Natural killer cell (primary cell): ENCODE measurements around the gene SYCP3. TPM values are rescaled to one million over a fixed set of nuclear protein-coding genes. Genes with fewer than 3 reads are reported as not detected.

Source experiments
- ATAC-seq, 3 donors: fragments of 150-1000 bp in 2 of 3; fragments of 200-7000 bp in 1 of 3; cut with Tn5 transposase; 1 replicate in 1 of 3; 2 replicates in 2 of 3; pipeline ENCODE4 v1.10.0; 2021; ENCODE audit warnings: mild to moderate bottlenecking in 2 of 3, moderate library complexity in 2 of 3
- DNase-seq, 2 donors: peaks; one replicate each; pipeline versions ENCODE4 v3.0.0 to v3.0.0-alpha.2; 2013 to 2021; ENCODE audit warnings: mixed read lengths in 1 of 2
- H3K27ac ChIP-seq: one replicate; pipeline ENCODE4 v1.5.1; 2013; ENCODE audit warnings: mild to moderate bottlenecking, low read length
- H3K27me3 ChIP-seq: one replicate; pipeline ENCODE4 v1.6.1; 2013; ENCODE audit warnings: low read length; ENCODE audit not compliant: control insufficient read depth, insufficient read depth
- H3K36me3 ChIP-seq: one replicate; pipeline ENCODE4 v1.6.1; 2013; ENCODE audit warnings: low read length; ENCODE audit not compliant: control insufficient read depth, insufficient read depth
- H3K4me1 ChIP-seq: one replicate; pipeline ENCODE4 v1.6.1; 2013; ENCODE audit warnings: low read length; ENCODE audit not compliant: control insufficient read depth, insufficient read depth
- H3K4me3 ChIP-seq: one replicate; pipeline ENCODE4 v1.5.1; 2013; ENCODE audit warnings: low read length
- H3K9me3 ChIP-seq: one replicate; pipeline ENCODE4 v1.6.1; 2013; ENCODE audit warnings: low read length; ENCODE audit not compliant: control insufficient read depth, insufficient read depth
- H3K27ac Mint-ChIP-seq, 2 donors: one replicate each; pipeline ENCODE4 v1.8.0; 2022; ENCODE audit warnings: mild to moderate bottlenecking in 2 of 2, mixed read lengths in 2 of 2, moderate library complexity in 1 of 2
- H3K27me3 Mint-ChIP-seq, 2 donors: one replicate each; pipeline ENCODE4 v1.8.0; 2022; ENCODE audit warnings: low read depth in 2 of 2, mixed read lengths in 2 of 2
- H3K36me3 Mint-ChIP-seq: one replicate; pipeline ENCODE4 v1.8.0; 2022; ENCODE audit warnings: mixed read lengths
- H3K4me1 Mint-ChIP-seq, 2 donors: one replicate each; pipeline ENCODE4 v1.8.0; 2022; ENCODE audit warnings: mixed read lengths in 2 of 2
- H3K4me3 Mint-ChIP-seq: one replicate; pipeline ENCODE4 v1.8.0; 2022; ENCODE audit warnings: mild to moderate bottlenecking, moderate library complexity, mixed read lengths
- H3K9me3 Mint-ChIP-seq, 2 donors: one replicate each; pipeline ENCODE4 v1.8.0; 2022; ENCODE audit warnings: mixed read lengths in 2 of 2
- CTCF ChIP-seq: fragments of 200-600 bp; IDR thresholded peaks from one replicate; pipeline ENCODE4 v1.8.0; 2022; ENCODE audit warnings: antibody characterized with exemption
- WGBS: methylation state at CpG from one replicate; pipeline ENCODE4 v1.1.7; 2013; ENCODE audit warnings: missing lambda C conversion rate; ENCODE audit not compliant: insufficient coverage; 5-methylcytosine and 5-hydroxymethylcytosine counted together
- intact Hi-C: fragments of 100-400 bp; cut with micrococcal nuclease; formaldehyde crosslinking; loops from one replicate; pipeline ENCODE4 v1.14.2; 2022
- total RNA-seq, 4 donors: library from RNA; stranded (reverse); fragments of 120-200 nt in 1 of 4; gene quantifications; one replicate each; pipeline versions ENCODE4 v1.2.3 to v1.2.4, GENCODE V29; 2013 to 2022

SYCP3 gene
- total RNA-seq, 3 donors from 2014 or later (not counting 1 experiment from before 2014, with no cell fraction given): 1.4 to 3.2 (median 2.4) TPM

GRCh38 chr12:101707131-101707782 lies 32.0 kb downstream of the SYCP3 start:
- peaks cover 0 to 5% of the 10 kb centered on the region in 2 donors for H3K4me1 Mint-ChIP-seq
- no peak overlapping the region for H3K27ac Mint-ChIP-seq

GRCh38 chr12:101706403-101706802 lies 32.9 kb downstream of the SYCP3 start:
- ATAC-seq (no peak), DNase-seq (no peak)
- Histone ChIP-seq H3K9me3 (no peaks in the 10 kb centered on the region), H3K27ac (no peak overlapping the region), H3K36me3 (no peaks in the 10 kb centered on the region), H3K4me1 (no peaks in the 10 kb centered on the region), H3K27me3 (no peaks in the 10 kb centered on the region), H3K4me3 (no peak overlapping the region)
- H3K36me3 Mint-ChIP-seq: no peaks in the 10 kb centered on the region
- WGBS: no CpG with 5 or more reads among the region's 1 CpG
- intact Hi-C loops: no loop called here
- H3K27ac Mint-ChIP-seq: no peak overlapping the region
- H3K4me3 Mint-ChIP-seq: no peak overlapping the region
- H3K9me3 Mint-ChIP-seq: no peaks in the 10 kb centered on the region
- H3K27me3 Mint-ChIP-seq: no peaks in the 10 kb centered on the region
- peaks cover 0 to 5% of the 10 kb centered on the region in 2 donors for H3K4me1 Mint-ChIP-seq
- no peak for TF ChIP-seq CTCF

More at GRCh38 chr12:101707131-101707782, 32.0 kb downstream of the SYCP3 start:
- no peaks in the 10 kb centered on the region for H3K4me1 ChIP-seq
- no peaks in the 10 kb centered on the region for H3K9me3 ChIP-seq
- H3K9me3 Mint-ChIP-seq: no peaks in the 10 kb centered on the region
- no peak for DNase-seq
- H3K4me3 Mint-ChIP-seq: no peak overlapping the region
- no peak overlapping the region for H3K4me3 ChIP-seq
- TF ChIP-seq CTCF: no peak
- no peak for ATAC-seq
- no peaks in the 10 kb centered on the region for H3K27me3 ChIP-seq
- H3K27ac ChIP-seq: no peak overlapping the region
- no peaks in the 10 kb centered on the region for H3K36me3 ChIP-seq
- intact Hi-C loops: no loop called here
- no peaks in the 10 kb centered on the region for H3K36me3 Mint-ChIP-seq
- no peaks in the 10 kb centered on the region for H3K27me3 Mint-ChIP-seq

- DNase-seq: no peak
- peaks cover 3 to 6% of the 10 kb centered on the region in 2 donors for H3K4me1 Mint-ChIP-seq
Measured at GRCh38 chr12:101703487-101703886, 35.8 kb downstream of the SYCP3 start.

More at GRCh38 chr12:101703487-101703886, 35.8 kb downstream of the SYCP3 start:
- no peaks in the 10 kb centered on the region for H3K27me3 ChIP-seq
- H3K4me3 ChIP-seq: no peak overlapping the region
- WGBS: 87% methylated on average over 3 of the region's 3 CpGs
- no peak overlapping the region for H3K27ac ChIP-seq
- peaks cover 5% of the 10 kb centered on the region for H3K4me1 ChIP-seq
- no peaks in the 10 kb centered on the region for H3K36me3 ChIP-seq
- intact Hi-C loops: no loop called here
- ATAC-seq: no peak
- Mint-ChIP-seq H3K36me3 (no peaks in the 10 kb centered on the region), H3K27me3 (no peaks in the 10 kb centered on the region), H3K4me3 (no peak overlapping the region), H3K27ac (no peak overlapping the region), H3K9me3 (no peaks in the 10 kb centered on the region)
- no peaks in the 10 kb centered on the region for H3K9me3 ChIP-seq
- no peak for TF ChIP-seq CTCF
